ENCODE results near the gene SRRM2. TPM values are rescaled to one million over a fixed set of nuclear protein-coding genes. Genes with fewer than 3 reads are reported as not detected.

The SRRM2 gene
- total and polyA plus RNA-seq, 9 of the 15 experiments (the other 6 are each of a cell fraction or from before 2014, with no cell fraction given), result 26.7 to 563 (median 81.1) TPM

DNA sequence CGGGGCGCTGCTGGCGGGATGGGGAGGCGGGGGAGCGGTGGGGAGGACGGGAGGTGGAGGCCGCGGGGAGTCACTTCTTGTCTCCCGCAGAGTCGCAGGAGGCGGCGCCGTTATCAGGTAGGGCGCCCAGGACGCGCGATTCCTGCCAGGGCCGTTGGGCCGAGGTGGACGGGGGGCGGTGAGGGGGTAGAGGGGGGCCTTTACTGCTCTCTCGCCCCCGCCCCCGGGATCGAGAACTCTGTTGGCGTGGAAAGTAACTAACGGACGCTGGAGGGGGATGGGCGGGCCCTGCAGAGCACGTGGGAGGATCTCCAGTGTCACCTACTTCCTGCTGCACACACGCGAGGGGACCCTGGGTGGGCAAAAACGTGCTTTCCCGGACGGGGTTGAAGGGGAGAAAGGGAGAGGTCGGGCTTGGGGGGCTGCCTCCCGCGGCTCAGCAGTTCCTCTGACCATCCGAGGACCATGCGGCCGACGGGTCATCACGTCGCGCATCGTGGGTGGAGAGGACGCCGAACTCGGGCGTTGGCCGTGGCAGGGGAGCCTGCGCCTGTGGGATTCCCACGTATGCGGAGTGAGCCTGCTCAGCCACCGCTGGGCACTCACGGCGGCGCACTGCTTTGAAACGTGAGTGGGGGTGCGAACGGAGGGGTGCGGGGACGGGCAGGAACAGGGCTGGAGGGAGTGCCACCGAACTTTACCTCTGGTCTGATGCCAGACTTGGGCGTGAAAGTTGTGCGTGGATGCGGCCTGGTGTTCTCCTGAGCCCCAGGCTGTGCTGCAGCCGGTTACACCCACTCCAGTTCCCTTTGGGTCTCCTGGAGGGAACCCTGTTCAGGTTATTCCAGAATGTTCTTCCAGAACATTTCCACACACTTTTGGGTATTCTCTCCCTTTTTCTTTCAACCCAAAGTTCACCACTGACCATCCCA is 65.2 kb downstream of the SRRM2 start (continued):
- TF ChIP-seq ZNF407 (IDR thresholded peaks at IDR 0.05; ENCODE audit: low read depth), result no peak
- TF ChIP-seq, protein P1, sequence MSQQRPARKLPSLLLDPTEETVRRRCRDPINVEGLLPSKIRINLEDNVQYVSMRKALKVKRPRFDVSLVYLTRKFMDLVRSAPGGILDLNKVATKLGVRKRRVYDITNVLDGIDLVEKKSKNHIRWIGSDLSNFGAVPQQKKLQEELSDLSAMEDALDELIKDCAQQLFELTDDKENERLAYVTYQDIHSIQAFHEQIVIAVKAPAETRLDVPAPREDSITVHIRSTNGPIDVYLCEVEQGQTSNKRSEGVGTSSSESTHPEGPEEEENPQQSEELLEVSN (IDR thresholded peaks at IDR 0.05; ENCODE audit: borderline replicate concordance in 1 of 2, extremely low read depth in 1 of 2, insufficient read depth in 1 of 2, insufficient read length in 1 of 2, low read depth in 1 of 2, low read length in 1 of 2, poor library complexity in 1 of 2, severe bottlenecking in 1 of 2), result peak; percentile 28 to 69
- peak; percentile 83 for TF ChIP-seq MGA (IDR thresholded peaks at IDR 0.05)
